T1000 (cell line): Measurements from ENCODE around the gene TRERF1.

Experiments used
- DNase-seq: peaks from one replicate; lab custom pipeline; 2025; ENCODE audit warnings: mixed read lengths; lab: John Stamatoyannopoulos, UW

Gene TRERF1

GRCh38 chr6:42275376-42276033, 176.2 kb downstream of the TRERF1 start:
- no peak for DNase-seq

GRCh38 chr6:42274898-42275297, 176.8 kb downstream of the TRERF1 start:
- no peak for DNase-seq

- DNase-seq = no peak
Measured at GRCh38 chr6:42271834-42272805, 179.6 kb downstream of the TRERF1 start.

- DNase-seq = no peak
Measured at GRCh38 chr6:42269974-42270510, 181.7 kb downstream of the TRERF1 start.

- no peak for DNase-seq
Measured at GRCh38 chr6:42269553-42269952, 182.2 kb downstream of the TRERF1 start.

GRCh38 chr6:42268835-42269204, 182.9 kb downstream of the TRERF1 start:
- DNase-seq = no peak

GRCh38 chr6:42268016-42268834, 183.5 kb downstream of the TRERF1 start:
- DNase-seq = no peak

- no peak for DNase-seq
Measured at GRCh38 chr6:42266538-42266937, 185.2 kb downstream of the TRERF1 start.

GRCh38 chr6:42264852-42265390, 186.8 kb downstream of the TRERF1 start:
- DNase-seq = no peak

GRCh38 chr6:42264162-42264851, 187.4 kb downstream of the TRERF1 start:
- no peak for DNase-seq

GRCh38 chr6:42263165-42263728, 188.5 kb downstream of the TRERF1 start:
- DNase-seq = no peak

GRCh38 chr6:42260972-42261371, 190.8 kb downstream of the TRERF1 start:
- DNase-seq = no peak

GRCh38 chr6:42260396-42260888, 191.3 kb downstream of the TRERF1 start:
- DNase-seq = no peak

- DNase-seq = no peak
Measured at GRCh38 chr6:42259841-42260395, 191.8 kb downstream of the TRERF1 start.

- DNase-seq = no peak
Measured at GRCh38 chr6:42259286-42259685, 192.4 kb downstream of the TRERF1 start.

- no peak for DNase-seq
Measured at GRCh38 chr6:42257614-42258013, 194.1 kb downstream of the TRERF1 start.

GRCh38 chr6:42257063-42257462, 194.7 kb downstream of the TRERF1 start:
- no peak for DNase-seq

- DNase-seq = no peak
Measured at GRCh38 chr6:42255050-42255449, 196.7 kb downstream of the TRERF1 start.

GRCh38 chr6:42254505-42254904, 197.2 kb downstream of the TRERF1 start:
- no peak for DNase-seq

GRCh38 chr6:42251911-42252637, 199.7 kb downstream of the TRERF1 start:
- DNase-seq = no peak
